Spleen (tissue), 7 donors: ENCODE results near the gene PSMA3.

ENCODE experiments used
- CTCF ChIP-seq, 11 experiments: fragments of 200-600 bp in 7 of 11; fragments of 450-650 bp in 4 of 11; sonication (generic) in 4 of 11; IDR thresholded peaks in 8 of 11; conservative IDR thresholded peaks in 3 of 11; 1 replicate in 7 of 11; 2 replicates in 4 of 11; pipeline versions ENCODE4 v1.4.0 to v1.8.0; 2016 to 2021; ENCODE audit warnings: antibody characterized with exemption in 11 of 11, inconsistent platforms in 4 of 11, mild to moderate bottlenecking in 1 of 11
- POLR2A ChIP-seq, 3 donors: fragments of 450-650 bp; IDR thresholded peaks; one replicate each; pipeline ENCODE4 v1.5.1; 2017; ENCODE audit warnings: antibody characterized with exemption in 3 of 3, mild to moderate bottlenecking in 1 of 3
- donor health status: DM: no; HTN: no; CAD: no; lungs with moderate emphysema.
- donor health status: DM: no; HTN: no; CAD: no.
- donor health status: DM: no; HTN: no; CAD: no.

GRCh38 chr14:58216544-58216943 lies 28.1 kb upstream of the PSMA3 start:
- TF ChIP-seq CTCF (IDR thresholded peaks at IDR 0.05 in 8 of 11, conservative IDR thresholded peaks at IDR 0.05 in 3 of 11) (no peak), POLR2A (IDR thresholded peaks at IDR 0.05) (no peak)
